Measurements from ENCODE around the gene CUBN.

DNA sequence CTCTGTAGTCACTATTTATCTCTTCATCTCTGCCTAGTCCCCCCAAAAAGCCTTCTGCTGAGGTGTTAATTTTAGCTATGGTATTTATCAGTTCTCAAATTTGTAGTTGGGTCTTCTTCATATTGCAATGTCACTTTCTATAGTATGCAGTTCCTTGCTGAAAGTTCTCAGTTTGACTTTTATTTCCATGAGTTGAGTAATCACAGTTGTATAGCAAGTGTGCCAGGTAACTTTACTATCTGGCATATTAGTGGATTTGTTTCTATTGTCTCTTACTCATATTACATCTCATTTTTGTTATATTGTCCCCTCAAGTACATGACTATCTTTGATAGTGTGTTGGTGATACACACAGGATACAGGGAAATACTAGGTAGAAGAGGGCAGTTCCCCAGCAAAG, 152.8 kb downstream of the CUBN start:
- TF ChIP-seq, protein P1, sequence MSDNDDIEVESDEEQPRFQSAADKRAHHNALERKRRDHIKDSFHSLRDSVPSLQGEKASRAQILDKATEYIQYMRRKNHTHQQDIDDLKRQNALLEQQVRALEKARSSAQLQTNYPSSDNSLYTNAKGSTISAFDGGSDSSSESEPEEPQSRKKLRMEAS (IDR thresholded peaks at IDR 0.05; ENCODE audit: low read depth, low read length) = no peak
- TF ChIP-seq, protein P2, sequence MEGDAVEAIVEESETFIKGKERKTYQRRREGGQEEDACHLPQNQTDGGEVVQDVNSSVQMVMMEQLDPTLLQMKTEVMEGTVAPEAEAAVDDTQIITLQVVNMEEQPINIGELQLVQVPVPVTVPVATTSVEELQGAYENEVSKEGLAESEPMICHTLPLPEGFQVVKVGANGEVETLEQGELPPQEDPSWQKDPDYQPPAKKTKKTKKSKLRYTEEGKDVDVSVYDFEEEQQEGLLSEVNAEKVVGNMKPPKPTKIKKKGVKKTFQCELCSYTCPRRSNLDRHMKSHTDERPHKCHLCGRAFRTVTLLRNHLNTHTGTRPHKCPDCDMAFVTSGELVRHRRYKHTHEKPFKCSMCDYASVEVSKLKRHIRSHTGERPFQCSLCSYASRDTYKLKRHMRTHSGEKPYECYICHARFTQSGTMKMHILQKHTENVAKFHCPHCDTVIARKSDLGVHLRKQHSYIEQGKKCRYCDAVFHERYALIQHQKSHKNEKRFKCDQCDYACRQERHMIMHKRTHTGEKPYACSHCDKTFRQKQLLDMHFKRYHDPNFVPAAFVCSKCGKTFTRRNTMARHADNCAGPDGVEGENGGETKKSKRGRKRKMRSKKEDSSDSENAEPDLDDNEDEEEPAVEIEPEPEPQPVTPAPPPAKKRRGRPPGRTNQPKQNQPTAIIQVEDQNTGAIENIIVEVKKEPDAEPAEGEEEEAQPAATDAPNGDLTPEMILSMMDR (IDR thresholded peaks at IDR 0.05; ENCODE audit: low read depth, low read length) = no peak
- no peak for TF ChIP-seq POLR2A (IDR thresholded peaks at IDR 0.05; ENCODE audit: extremely low read depth, insufficient read length)
